GM10266 (cell line): ENCODE measurements around the gene GSG1L.

ENCODE experiments used
- DNase-seq: peaks from one replicate; pipeline ENCODE4 v3.0.0; 2012; ENCODE audit errors: extremely low spot score
- TF ChIP-seq, protein P1 (sequence below): IDR thresholded peaks from 2 replicates; pipeline ENCODE4 v1.5.1; 2012; ENCODE audit warnings: mild to moderate bottlenecking, low read depth; ENCODE audit not compliant: control insufficient read depth, insufficient read depth; ENCODE audit errors: missing control alignments

The GSG1L gene

DNA sequence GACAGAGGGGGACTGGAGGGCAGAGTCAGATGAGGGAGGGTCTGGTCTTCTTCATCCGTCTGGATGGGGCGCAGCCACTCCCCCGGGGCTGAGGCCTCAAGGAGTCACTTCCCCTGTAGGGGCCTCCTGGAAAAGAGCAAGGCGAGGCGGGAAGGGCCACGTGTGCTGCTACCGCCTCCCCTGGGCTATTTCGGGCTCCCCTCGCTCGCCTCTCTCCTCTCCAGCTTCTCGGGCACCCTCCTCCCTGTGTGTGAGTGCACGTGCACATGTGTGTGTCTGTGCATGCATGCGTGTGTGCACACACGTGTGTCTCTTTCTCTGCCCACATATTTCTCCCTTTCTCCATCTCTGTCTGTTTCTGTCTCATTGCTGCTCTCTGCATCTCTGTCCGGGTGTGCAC lies 10.1 kb downstream of the GSG1L start:
- no peak for DNase-seq
- TF ChIP-seq, protein P1, sequence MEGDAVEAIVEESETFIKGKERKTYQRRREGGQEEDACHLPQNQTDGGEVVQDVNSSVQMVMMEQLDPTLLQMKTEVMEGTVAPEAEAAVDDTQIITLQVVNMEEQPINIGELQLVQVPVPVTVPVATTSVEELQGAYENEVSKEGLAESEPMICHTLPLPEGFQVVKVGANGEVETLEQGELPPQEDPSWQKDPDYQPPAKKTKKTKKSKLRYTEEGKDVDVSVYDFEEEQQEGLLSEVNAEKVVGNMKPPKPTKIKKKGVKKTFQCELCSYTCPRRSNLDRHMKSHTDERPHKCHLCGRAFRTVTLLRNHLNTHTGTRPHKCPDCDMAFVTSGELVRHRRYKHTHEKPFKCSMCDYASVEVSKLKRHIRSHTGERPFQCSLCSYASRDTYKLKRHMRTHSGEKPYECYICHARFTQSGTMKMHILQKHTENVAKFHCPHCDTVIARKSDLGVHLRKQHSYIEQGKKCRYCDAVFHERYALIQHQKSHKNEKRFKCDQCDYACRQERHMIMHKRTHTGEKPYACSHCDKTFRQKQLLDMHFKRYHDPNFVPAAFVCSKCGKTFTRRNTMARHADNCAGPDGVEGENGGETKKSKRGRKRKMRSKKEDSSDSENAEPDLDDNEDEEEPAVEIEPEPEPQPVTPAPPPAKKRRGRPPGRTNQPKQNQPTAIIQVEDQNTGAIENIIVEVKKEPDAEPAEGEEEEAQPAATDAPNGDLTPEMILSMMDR = no peak

DNA sequence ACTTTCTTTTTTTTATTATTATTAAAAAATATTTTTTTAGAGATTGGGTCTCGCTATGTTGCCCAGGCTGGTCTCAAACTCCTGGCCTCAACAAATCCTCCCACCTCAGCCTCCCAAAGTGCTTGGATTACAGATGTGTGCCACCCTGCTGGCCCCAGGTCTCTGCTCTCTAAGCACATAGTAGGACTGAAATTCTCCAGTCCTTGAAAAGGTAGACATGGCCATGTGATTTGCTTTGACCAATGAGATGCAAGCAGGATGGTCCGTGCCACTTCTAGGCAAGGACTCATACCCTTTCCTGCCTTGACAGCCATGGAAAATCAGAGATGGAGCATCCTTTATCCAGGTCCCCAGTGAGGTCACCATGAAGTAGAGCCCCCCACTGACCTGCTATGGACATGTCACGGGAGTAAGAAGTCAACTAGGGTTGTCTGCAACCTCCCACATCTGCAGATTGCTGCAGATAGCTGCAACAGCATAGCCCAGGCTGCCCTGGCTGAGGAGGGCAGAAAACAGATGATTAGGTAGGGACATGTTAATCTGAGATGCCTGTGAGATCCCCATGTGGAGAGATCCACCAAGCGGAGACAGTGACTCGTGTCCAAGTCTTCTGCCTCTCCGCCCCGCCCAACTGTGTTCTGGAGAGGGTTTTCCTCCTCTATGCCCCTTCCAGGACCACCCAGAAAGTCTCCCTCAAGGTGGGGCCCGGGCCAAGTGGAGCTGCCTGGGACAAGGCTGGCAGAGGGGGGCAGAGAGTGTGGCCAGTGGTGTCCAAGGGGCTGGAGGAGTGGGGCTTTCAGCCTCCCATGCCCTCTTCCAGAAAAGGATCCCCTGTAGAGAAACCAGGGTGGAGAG lies 11.0 kb downstream of the GSG1L start:
- no peak for DNase-seq
- TF ChIP-seq, protein P1 = no peak

- TF ChIP-seq, protein P1 = no peak
- no peak for DNase-seq
Measured at GRCh38 chr16:28051486-28051885, 12.0 kb downstream of the GSG1L start.

DNA sequence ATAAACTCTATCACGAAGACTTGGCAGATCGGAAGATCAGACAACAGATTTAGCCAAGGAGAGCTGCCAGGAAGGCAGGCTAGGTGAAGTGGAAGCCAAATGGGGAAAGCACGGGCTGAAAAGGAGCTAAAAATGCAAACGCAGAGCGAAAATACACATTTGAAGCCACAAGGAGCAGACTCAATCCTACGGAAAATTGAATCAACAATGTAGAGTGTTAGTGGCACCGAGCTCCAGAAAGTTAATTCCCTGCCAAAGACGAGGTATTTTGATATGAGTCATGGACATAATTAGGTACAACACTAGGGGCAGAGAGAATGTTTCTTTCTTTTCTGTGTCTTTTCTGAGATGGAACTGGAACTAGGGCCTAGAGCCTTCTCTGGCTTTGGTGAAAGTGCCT lies 20.7 kb downstream of the GSG1L start:
- no peak for DNase-seq
- TF ChIP-seq, protein P1 = no peak

- DNase-seq = no peak
- TF ChIP-seq, protein P1 = no peak
Measured at GRCh38 chr16:28041615-28042014, 21.9 kb downstream of the GSG1L start.

DNA sequence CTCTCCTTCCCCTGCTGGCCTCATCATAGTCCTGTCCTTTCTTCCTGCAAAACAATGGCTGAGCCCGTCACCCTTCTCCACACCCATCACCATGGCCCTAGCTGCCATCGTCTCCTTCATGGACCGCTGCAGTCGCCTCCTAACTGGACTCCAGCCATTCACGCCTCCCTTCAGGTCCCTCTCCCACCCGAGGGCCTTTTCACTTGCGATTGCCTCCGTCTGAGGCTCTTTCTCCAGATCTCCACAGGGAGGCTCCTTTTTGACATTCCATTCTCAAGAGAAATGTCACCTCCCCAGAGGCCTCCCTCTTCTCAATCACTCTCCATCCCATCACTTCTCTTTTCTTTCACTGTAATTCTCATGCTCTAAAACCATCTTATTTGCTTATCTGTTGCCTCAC lies 23.5 kb downstream of the GSG1L start:
- DNase-seq = no peak
- TF ChIP-seq, protein P1 = no peak

GRCh38 chr16:28039493-28039892 lies 24.0 kb downstream of the GSG1L start:
- TF ChIP-seq, protein P1 = no peak
- DNase-seq = no peak
